Sigmoid colon (tissue), 7 donors: ENCODE results near the gene CIDEA. TPM values are rescaled to one million over a fixed set of nuclear protein-coding genes. Genes with fewer than 3 reads are reported as not detected.
A peak's percentile ranks its signal among the peaks of the same experiment; 100 is the strongest.

Experiments
- DNase-seq: peaks from one replicate; pipeline ENCODE4 v3.0.0-alpha.2; 2019
- H3K27ac ChIP-seq, 4 donors: fragments of 200-600 bp; sonication (generic); one replicate each; pipeline ENCODE4 v1.5.1; 2016 to 2019; ENCODE audit warnings: mild to moderate bottlenecking in 1 of 4
- H3K27me3 ChIP-seq, 3 donors: fragments of 200-600 bp; sonication (generic); one replicate each; pipeline ENCODE4 v1.5.1; 2019; ENCODE audit warnings: mild to moderate bottlenecking in 1 of 3
- H3K36me3 ChIP-seq, 4 donors: fragments of 200-600 bp; sonication (generic); one replicate each; pipeline ENCODE4 v1.5.1; 2016 to 2019
- H3K4me1 ChIP-seq, 4 donors: fragments of 200-600 bp; sonication (generic); one replicate each; pipeline ENCODE4 v1.5.1; 2017 to 2019
- H3K4me3 ChIP-seq, 4 donors: fragments of 200-600 bp; sonication (generic); one replicate each; pipeline ENCODE4 v1.5.1; 2017 to 2019; ENCODE audit warnings: mild to moderate bottlenecking in 2 of 4, moderate library complexity in 1 of 4
- H3K9me3 ChIP-seq, 4 donors: fragments of 200-600 bp in 3 of 4; sonication (generic) in 3 of 4; one replicate each; pipeline versions ENCODE4 v1.5.1 to v1.6.1; 2013 to 2019
- EP300 ChIP-seq, 4 donors: sonication (generic); formaldehyde crosslinking; IDR thresholded peaks; one replicate each; pipeline ENCODE4 v1.6.1; 2017; ENCODE audit warnings: antibody characterized with exemption in 4 of 4
- POLR2A ChIP-seq, 2 donors: fragments of 450-650 bp; IDR thresholded peaks; one replicate each; pipeline ENCODE4 v1.6.1; 2016; ENCODE audit warnings: antibody characterized with exemption in 2 of 2, mild to moderate bottlenecking in 2 of 2, moderate library complexity in 2 of 2
- POLR2AphosphoS5 ChIP-seq, 4 donors: sonication (generic); formaldehyde crosslinking; IDR thresholded peaks; one replicate each; pipeline ENCODE4 v1.6.1; 2017; ENCODE audit warnings: antibody characterized with exemption in 4 of 4
- WGBS, 2 donors: extraction: QIAGEN DNeasy Blood & Tissue Kit; methylation state at CpG; one replicate each; pipeline ENCODE4 v1.1.7; 2013; 5-methylcytosine and 5-hydroxymethylcytosine counted together
- intact Hi-C: fragments of 100-400 bp; cut with DNase I; formaldehyde crosslinking; loops from one replicate; pipeline ENCODE4 v1.15.1; 2023
- polyA plus RNA-seq, 3 donors: library from polyadenylated mRNA; stranded (reverse); fragments of 200-250 nt; gene quantifications; one replicate each; pipeline ENCODE4 v1.2.3, GENCODE V29; 2013
- total RNA-seq, 4 donors: library from RNA; depleted of rRNA; stranded (reverse); fragments of >200 nt; gene quantifications; one replicate each; pipeline ENCODE4 v1.1.0, GENCODE V29; 2016
- TF ChIP-seq, protein P1 (sequence below), 4 experiments: fragments of 450-650 bp in 3 of 4; fragments of 200-600 bp in 1 of 4; IDR thresholded peaks; one replicate each; pipeline ENCODE4 v1.5.1; 2016 to 2019; ENCODE audit warnings: antibody characterized with exemption in 4 of 4, mild to moderate bottlenecking in 3 of 4, moderate library complexity in 2 of 4
- donor health status: healthy with polysubstance abuse.
- donor health status: Bipolar disorder and iron deficiency.
- donor health status: healthy.

Gene CIDEA
- total and polyA plus RNA-seq, 7 donors, result 4.2 to 17.8 TPM; not detected in 5

DNA sequence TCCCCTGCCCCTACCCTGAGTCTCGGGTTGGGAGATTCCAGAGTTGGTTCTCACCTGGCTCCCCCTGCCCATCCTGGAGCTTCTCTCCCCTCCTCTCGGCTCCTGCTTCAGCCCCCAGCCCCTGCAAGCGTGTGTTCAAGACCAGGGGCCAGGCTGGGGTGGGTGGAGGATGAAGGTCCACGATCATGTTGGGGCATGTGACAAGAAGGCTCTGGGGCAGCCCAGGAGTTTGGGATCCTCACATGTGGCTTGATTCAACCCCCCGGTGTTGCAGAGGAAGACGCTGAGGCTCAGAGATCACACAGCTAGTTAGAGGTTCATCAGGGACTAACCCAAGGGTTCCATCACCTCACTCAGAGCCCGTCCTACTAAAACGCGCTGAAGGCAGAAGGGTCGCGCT is 39.7 kb downstream of the CIDEA start:
- 79 to 86% methylated on average over 11 of the region's 11 CpGs for WGBS, 2 donors
- H3K4me3 ChIP-seq, result no peak overlapping the region
- no peaks in the 10 kb centered on the region for H3K9me3 ChIP-seq
- H3K36me3 ChIP-seq, result no peaks in the 10 kb centered on the region
- H3K4me1 ChIP-seq, result peaks cover 0 to 4% (median 3%) of the 10 kb centered on the region in 4 donors
- H3K27me3 ChIP-seq, result no peaks in the 10 kb centered on the region
- DNase-seq, result no peak
- no peak overlapping the region for H3K27ac ChIP-seq
- TF ChIP-seq EP300 (IDR thresholded peaks at IDR 0.05) (no peak), POLR2A (IDR thresholded peaks at IDR 0.05) (no peak), POLR2AphosphoS5 (IDR thresholded peaks at IDR 0.05) (no peak)
- TF ChIP-seq, protein P1, sequence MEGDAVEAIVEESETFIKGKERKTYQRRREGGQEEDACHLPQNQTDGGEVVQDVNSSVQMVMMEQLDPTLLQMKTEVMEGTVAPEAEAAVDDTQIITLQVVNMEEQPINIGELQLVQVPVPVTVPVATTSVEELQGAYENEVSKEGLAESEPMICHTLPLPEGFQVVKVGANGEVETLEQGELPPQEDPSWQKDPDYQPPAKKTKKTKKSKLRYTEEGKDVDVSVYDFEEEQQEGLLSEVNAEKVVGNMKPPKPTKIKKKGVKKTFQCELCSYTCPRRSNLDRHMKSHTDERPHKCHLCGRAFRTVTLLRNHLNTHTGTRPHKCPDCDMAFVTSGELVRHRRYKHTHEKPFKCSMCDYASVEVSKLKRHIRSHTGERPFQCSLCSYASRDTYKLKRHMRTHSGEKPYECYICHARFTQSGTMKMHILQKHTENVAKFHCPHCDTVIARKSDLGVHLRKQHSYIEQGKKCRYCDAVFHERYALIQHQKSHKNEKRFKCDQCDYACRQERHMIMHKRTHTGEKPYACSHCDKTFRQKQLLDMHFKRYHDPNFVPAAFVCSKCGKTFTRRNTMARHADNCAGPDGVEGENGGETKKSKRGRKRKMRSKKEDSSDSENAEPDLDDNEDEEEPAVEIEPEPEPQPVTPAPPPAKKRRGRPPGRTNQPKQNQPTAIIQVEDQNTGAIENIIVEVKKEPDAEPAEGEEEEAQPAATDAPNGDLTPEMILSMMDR (IDR thresholded peaks at IDR 0.05), result no peak
- intact Hi-C loops, result no loop called here

DNA sequence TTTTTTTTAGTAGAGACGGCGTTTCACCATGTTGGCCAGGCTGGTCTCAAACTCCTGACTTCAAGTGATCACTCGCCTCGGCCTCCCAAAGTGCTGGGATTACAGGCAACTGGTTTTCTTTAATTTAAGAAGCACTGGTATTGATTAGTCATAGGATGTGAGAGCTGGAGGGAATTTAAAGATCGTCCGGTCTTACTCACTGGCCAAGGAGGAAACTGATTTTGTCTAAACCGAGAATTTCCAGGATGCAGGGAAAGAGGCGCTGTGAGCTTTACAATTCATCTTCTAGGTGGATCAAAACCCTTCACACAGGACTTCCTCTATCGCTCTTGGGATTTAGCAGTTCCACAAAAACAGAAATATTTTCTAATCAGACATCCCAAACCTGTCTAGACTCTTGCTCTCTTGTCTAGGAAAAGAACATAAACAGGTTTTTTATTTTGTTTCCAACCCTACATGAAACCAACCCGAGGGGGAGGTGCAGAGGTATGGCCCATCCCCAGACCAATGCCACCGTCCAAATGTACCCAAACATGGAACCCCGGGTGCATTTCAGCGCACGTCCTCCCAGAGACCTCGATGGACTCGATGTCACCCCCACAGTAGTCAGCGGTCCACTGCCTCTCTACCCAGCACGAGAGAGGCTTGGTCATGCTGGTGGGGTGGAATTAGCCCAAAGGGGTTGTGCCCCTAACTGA is 41.4 kb downstream of the CIDEA start:
- Histone ChIP-seq H3K4me1 (no peaks in the 10 kb centered on the region), H3K9me3 (no peaks in the 10 kb centered on the region), H3K27me3 (no peaks in the 10 kb centered on the region), H3K36me3 (no peaks in the 10 kb centered on the region), H3K27ac (no peak overlapping the region), H3K4me3 (no peak overlapping the region)
- TF ChIP-seq EP300 (IDR thresholded peaks at IDR 0.05) (no peak), POLR2A (IDR thresholded peaks at IDR 0.05) (no peak), POLR2AphosphoS5 (IDR thresholded peaks at IDR 0.05) (no peak)
- TF ChIP-seq, protein P1 (IDR thresholded peaks at IDR 0.05), result no peak
- 91 to 92% methylated on average over 18 of the region's 18 CpGs for WGBS, 2 donors
- intact Hi-C loops, result no loop called here
- DNase-seq, result peak; percentile 53

DNA sequence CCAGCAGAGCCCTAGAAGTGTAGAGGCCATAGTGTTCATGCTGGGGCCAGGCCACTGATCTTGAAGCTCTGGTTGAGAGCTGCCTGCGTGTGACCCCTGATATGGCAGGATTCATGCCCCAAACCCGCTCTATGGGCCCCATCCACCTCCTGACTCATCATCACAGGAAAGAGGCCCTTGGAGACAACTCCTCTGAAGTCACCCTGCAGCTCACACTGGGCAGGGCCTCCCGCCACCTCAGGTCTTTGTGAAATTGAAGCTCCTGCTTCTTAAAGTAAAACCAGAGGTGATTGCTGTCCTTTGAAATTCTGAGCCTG is 41.9 kb downstream of the CIDEA start:
- Histone ChIP-seq H3K27ac (no peak overlapping the region), H3K27me3 (no peaks in the 10 kb centered on the region), H3K36me3 (no peaks in the 10 kb centered on the region), H3K9me3 (no peaks in the 10 kb centered on the region), H3K4me3 (no peak overlapping the region), H3K4me1 (no peaks in the 10 kb centered on the region)
- intact Hi-C loops, result no loop called here
- no peak for DNase-seq
- TF ChIP-seq, protein P1 (IDR thresholded peaks at IDR 0.05), result no peak
- no peak for TF ChIP-seq POLR2A (IDR thresholded peaks at IDR 0.05)
- TF ChIP-seq EP300 (IDR thresholded peaks at IDR 0.05), result no peak
- no peak for TF ChIP-seq POLR2AphosphoS5 (IDR thresholded peaks at IDR 0.05)
- WGBS, 2 donors, result 90 to 94% methylated on average over 3 of the region's 3 CpGs

DNA sequence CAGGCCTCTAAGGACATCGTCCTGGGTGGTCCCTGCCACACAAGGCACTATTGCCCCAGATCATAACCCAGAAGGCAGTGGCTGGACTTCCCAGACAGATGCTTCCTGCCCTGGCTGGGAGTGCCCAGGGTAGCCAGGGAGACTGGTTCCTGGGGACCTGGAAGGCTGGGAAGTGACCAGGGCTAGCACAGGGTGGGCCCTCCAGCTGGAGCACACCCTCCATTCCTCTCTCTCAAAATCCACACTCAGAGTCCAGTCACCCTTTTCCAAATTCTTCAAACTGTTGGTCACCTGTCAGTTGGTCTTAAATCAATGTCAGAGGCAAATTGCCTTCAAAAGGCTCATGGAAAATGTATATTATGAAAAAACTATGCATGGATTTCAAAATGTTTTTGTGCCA is 42.3 kb downstream of the CIDEA start:
- peak; percentile 50 for DNase-seq
- TF ChIP-seq POLR2AphosphoS5 (IDR thresholded peaks at IDR 0.05) (no peak), POLR2A (IDR thresholded peaks at IDR 0.05) (no peak), EP300 (IDR thresholded peaks at IDR 0.05) (no peak)
- TF ChIP-seq, protein P1 (IDR thresholded peaks at IDR 0.05), result no peak
- Histone ChIP-seq H3K27ac (no peak overlapping the region), H3K4me3 (no peak overlapping the region), H3K36me3 (no peaks in the 10 kb centered on the region), H3K27me3 (no peaks in the 10 kb centered on the region), H3K9me3 (no peaks in the 10 kb centered on the region), H3K4me1 (no peaks in the 10 kb centered on the region)
- 92 to 94% methylated on average over 1 of the region's 1 CpG for WGBS, 2 donors
- intact Hi-C loops, result no loop called here

DNA sequence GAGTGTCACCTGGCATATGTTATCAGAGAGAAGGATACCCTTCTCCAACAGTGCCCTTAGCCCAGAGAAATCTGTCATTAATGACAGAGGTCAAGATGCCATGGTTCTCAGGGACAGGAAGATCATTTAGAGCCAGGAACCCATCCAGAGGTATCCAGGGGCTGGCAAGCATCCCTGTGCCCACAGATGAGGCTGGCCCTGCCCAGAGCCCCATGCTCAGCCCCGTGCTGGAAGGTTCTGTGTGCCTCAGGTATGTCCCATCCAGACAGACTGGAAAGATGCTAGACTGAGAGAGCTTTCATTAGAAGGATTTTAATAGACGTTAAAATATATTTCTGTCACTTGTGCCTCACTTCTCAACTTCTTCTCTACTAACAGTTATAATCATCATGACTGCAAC is 45.7 kb downstream of the CIDEA start:
- Histone ChIP-seq H3K27ac (no peak overlapping the region), H3K36me3 (no peaks in the 10 kb centered on the region), H3K4me1 (peaks cover 0 to 4% (median 3%) of the 10 kb centered on the region in 4 donors), H3K27me3 (no peaks in the 10 kb centered on the region), H3K4me3 (no peak overlapping the region), H3K9me3 (no peaks in the 10 kb centered on the region)
- no peak for DNase-seq
- intact Hi-C loops, result no loop called here
- WGBS, 2 donors, result 65 to 79% methylated on average over 2 of the region's 2 CpGs
- TF ChIP-seq POLR2A (IDR thresholded peaks at IDR 0.05) (no peak), EP300 (IDR thresholded peaks at IDR 0.05) (no peak), POLR2AphosphoS5 (IDR thresholded peaks at IDR 0.05) (no peak)
- TF ChIP-seq, protein P1 (IDR thresholded peaks at IDR 0.05), result no peak
